ENCODE measurements around the gene TEPSIN. TPM values are rescaled to one million over a fixed set of nuclear protein-coding genes. Genes with fewer than 3 reads are reported as not detected.

Gene TEPSIN
- total and polyA plus RNA-seq, 2 of the 13 experiments (the other 11 are each of a cell fraction or from before 2014, with no cell fraction given), result 16.1 to 18.8 TPM

- TF ChIP-seq ZFP91 (CRISPR knock-in tag; IDR thresholded peaks at IDR 0.05; ENCODE audit: borderline replicate concordance), result peak; percentile 12; the same call in 1 of the 2 replicates
- TF ChIP-seq FIP1L1 (IDR thresholded peaks at IDR 0.05; ENCODE audit: borderline replicate concordance, insufficient read depth, low read depth, low read length), result no peak
- no peak for TF ChIP-seq TRAFD1 (CRISPR knock-in tag; IDR thresholded peaks at IDR 0.05; ENCODE audit: borderline replicate concordance)
- peak; percentile 37; the same call in 1 of the 2 replicates for TF ChIP-seq ZBTB7B (CRISPR knock-in tag; IDR thresholded peaks at IDR 0.05)
- TF ChIP-seq ZBTB8A (CRISPR knock-in tag; IDR thresholded peaks at IDR 0.05; ENCODE audit: borderline replicate concordance, low read depth), result no peak
- TF ChIP-seq ZNF136 (CRISPR knock-in tag; IDR thresholded peaks at IDR 0.05; ENCODE audit: low read depth), result 0 out of 2 replicates have a peak, but pooled peaks have one; percentile 44
- TF ChIP-seq SRF (IDR thresholded peaks at IDR 0.05; ENCODE audit: low read depth, low read length), result no peak
- TF ChIP-seq BRD4 (CRISPR knock-in tag; IDR thresholded peaks at IDR 0.05), result 0 out of 2 replicates have a peak, but pooled peaks have one; percentile 54
- TF ChIP-seq MEF2D (CRISPR knock-in tag; IDR thresholded peaks at IDR 0.05), result 0 out of 2 replicates have a peak, but pooled peaks have one; percentile 51
- TF ChIP-seq ZNF607 (CRISPR knock-in tag; IDR thresholded peaks at IDR 0.05; ENCODE audit: borderline replicate concordance), result 0 out of 2 replicates have a peak, but pooled peaks have one; percentile 47
- TF ChIP-seq TBX2 (CRISPR knock-in tag; IDR thresholded peaks at IDR 0.05; ENCODE audit: borderline replicate concordance), result no peak
- peak; percentile 9; the same call in 1 of the 2 replicates for TF ChIP-seq NR2C2 (CRISPR knock-in tag; IDR thresholded peaks at IDR 0.05; ENCODE audit: borderline replicate concordance)
- TF ChIP-seq THAP9 (CRISPR knock-in tag; IDR thresholded peaks at IDR 0.05; ENCODE audit: borderline replicate concordance), result peak; percentile 64; the same call in 1 of the 2 replicates
- TF ChIP-seq GFI1 (CRISPR knock-in tag; IDR thresholded peaks at IDR 0.05; ENCODE audit: borderline replicate concordance), result no peak
- peak; percentile 73; the same call in 1 of the 2 replicates for TF ChIP-seq ZNF776 (CRISPR knock-in tag; IDR thresholded peaks at IDR 0.05)
- TF ChIP-seq DR1 (CRISPR knock-in tag; IDR thresholded peaks at IDR 0.05), result no peak
- no peak for TF ChIP-seq AHR (CRISPR knock-in tag; IDR thresholded peaks at IDR 0.05)
- TF ChIP-seq ZNF709 (CRISPR knock-in tag; IDR thresholded peaks at IDR 0.05), result 0 out of 2 replicates have a peak, but pooled peaks have one; percentile 53
- TF ChIP-seq MLLT10 (CRISPR knock-in tag; IDR thresholded peaks at IDR 0.05), result no peak
- peak; percentile 62 for TF ChIP-seq MTA1 (CRISPR knock-in tag; IDR thresholded peaks at IDR 0.05; ENCODE audit: borderline replicate concordance)
- TF ChIP-seq SAP130 (CRISPR knock-in tag; IDR thresholded peaks at IDR 0.05; ENCODE audit: low read depth), result peak; percentile 65
- no peak for TF ChIP-seq ZNF432 (CRISPR knock-in tag; IDR thresholded peaks at IDR 0.05; ENCODE audit: borderline replicate concordance)
- 0 out of 2 replicates have a peak, but pooled peaks have one; percentile 70 for TF ChIP-seq ZNF33B (CRISPR knock-in tag; IDR thresholded peaks at IDR 0.05)
Observed at GRCh38 chr17:81221842-81222619, 16.8 kb downstream of the TEPSIN start (continued).
